HG03097 (cell line): Measurements from ENCODE around the gene ADAM8.

ENCODE experiments used
- ATAC-seq: cut with Tn5 transposase; IDR thresholded peaks from one replicate; pipeline ENCODE4 v1.9.1; 2021; ENCODE audit not compliant: unreplicated experiment, low FRiP score

ADAM8 gene

DNA sequence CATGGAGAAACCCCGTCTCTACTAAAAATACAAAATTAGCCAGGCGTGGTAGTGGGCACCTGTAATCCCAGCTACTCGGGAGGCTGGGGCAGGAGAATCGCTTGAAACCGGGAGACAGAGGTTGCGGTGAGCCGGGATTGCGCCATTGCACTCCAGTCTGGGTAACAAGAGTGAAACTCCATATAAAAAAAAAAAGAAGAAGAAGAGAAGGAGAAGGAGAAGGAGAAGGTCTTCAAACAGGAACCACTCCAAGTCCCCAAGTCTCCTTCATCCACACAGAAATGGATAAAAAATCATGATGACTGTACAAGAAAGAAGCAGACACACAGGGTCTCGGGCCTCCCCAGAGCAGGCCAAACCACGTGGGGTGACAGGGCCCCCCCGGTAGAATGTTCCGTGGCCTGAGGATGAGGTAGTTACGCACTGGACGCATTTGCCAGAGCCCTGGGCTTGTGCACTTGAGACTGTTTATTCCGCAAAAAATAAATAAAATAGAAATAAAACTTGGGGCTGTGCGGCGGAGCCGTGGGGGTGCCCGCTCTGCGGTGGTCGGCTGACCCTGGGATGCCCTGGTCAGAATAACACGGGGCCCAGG is 23.2 kb downstream of the ADAM8 start:
- ATAC-seq = no peak

- no peak for ATAC-seq
Observed at GRCh38 chr10:133252223-133252552, 24.5 kb downstream of the ADAM8 start.

DNA sequence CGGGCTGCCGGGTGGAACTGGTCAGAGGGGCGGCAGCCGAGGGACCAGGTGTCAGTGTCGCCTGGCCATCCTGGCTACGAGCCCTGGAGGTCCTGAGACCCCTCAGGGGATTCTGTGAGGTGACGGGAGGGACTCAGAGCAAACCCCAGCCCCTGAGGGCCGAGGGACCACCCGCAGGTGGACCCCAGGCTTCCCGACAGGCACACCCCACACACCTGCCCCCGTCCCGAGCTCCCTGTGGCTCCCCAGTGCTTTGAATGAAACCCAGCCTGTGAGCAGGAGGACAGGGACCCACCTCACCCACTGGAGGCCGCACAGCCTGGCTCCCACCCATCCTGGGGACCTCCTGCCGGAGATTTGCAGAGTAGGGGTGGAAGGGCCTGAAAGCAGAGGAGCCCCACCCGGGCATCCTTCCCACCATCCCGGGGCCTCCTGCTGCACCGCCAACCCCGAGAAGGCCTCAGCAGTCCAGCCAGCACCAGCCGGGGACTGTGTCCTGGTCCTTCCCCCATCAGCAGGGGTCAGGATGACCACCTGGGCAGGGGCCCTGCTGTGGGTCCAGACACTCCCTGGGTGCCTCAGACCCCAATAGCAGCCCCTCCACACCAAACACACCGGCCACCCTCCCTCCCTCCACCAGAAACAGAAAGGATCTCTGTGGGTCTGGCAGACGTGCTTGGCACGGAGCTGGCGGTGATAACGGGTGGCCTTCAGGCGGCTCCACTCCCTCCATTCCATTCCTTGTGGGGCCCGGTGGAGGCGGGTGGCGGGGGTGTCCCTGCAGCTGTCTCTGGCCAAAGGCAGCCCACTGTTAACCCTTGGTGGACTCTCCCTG is 25.1 kb downstream of the ADAM8 start:
- ATAC-seq = no peak

DNA sequence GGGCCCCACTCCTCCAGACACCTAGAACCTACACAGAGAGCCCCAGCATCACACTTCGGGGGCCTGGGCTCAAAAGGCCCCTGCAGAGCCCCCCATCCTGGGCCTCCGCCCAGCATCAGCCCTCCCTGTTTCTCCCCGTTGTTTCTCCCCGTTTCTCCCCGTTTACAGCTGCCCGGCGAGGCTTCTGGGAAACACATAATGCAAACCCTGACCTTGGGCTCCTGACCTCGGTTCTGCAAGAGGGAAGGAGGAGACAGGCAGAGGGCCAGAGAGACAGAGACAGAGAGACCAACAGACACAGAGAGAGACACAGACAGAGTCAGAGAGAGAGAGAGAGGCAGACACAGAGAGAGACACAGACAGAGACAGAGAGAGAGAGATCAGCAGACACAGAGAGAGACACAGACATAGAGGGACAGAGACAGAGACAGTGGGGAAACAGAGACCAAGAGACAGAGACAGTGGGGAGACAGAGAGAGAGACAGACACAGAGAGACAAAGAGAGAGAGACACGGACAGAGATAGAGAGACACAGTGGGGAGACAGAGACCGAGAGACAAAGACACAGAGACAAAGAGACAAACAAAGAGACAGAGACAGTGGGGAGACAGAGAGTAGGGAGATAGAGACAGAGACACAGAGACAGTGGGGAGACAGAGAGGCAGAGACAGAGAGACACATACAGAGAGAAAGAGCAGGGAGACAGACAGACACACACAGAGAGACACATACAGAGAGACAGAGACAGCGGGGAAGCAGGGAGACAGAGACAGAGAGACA is 26.5 kb downstream of the ADAM8 start:
- no peak for ATAC-seq

DNA sequence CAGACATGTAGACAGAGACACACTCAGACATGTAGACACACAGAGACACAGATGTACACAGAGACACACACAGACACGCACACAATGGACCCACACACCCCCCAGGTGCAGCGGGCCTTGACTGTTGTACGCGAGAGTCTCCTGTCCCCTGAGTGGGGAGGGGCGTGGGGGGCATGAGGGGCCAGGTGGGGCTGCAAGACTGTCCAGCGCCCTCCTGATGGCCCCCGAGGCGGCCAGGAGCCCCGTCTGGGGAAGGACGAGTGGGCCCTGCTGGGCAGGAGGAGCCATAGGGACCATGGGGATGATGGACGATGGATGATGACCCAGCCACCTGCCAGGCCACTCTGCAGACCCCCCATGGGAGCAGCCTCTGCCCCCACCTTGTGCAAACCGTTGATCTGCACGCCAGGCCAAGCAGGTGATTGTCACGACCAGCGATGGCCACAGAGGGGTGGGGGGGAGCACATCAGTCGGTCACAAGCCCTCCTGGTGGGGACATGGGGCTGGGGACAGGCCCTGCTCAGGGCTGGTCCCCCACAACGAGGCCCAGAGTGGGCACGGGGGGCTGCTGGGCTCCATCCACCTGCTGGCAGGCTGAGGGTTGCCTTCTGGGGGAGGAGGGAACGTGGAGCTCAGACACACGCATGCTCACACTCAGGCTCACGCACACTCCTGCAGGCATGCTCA is 27.4 kb downstream of the ADAM8 start:
- no peak for ATAC-seq

DNA sequence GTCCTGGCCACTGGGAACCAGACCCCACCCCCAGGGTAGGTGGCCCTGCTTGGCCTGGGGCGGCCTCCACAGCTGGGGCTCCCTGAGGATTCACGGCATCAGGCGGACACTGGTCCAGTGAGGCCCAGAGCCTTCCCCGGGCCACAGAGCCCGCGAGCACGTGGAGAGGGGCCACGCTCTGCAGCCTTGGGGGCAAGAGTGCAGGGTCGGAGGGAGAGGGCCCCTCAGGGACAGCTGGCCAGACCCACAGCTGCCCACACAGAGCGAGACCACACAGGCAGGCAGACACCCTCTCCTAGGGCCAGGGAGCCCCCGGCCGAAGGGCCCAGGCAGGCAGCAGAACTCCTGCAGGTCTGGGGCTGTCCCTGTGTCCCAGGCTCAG is 28.3 kb downstream of the ADAM8 start:
- ATAC-seq = no peak

- ATAC-seq = no peak
Observed at GRCh38 chr10:133247681-133248333, 28.9 kb downstream of the ADAM8 start.

GRCh38 chr10:133246236-133246626 is 30.4 kb downstream of the ADAM8 start:
- no peak for ATAC-seq

GRCh38 chr10:133245439-133246235 is 31.0 kb downstream of the ADAM8 start:
- no peak for ATAC-seq

DNA sequence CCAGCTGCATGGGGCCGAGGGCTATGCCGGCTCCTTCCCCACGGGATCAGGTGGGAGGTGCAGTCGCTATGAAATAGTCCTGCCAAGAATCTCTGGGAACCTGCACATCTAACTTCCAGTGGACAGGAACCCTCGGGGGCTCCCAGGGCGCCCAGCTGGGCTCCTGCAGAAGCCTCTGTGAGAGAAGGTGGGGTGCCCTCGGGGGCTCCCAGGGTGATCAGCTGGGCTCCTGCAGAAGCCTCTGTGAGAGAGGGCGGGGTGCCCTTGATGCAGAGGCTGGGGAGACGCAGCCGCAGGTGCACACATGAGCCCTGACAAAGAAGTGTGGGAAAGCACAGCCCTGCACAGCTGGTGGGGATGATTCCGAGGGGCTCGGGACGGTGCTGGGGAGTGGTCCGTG is 33.1 kb downstream of the ADAM8 start:
- ATAC-seq = no peak

DNA sequence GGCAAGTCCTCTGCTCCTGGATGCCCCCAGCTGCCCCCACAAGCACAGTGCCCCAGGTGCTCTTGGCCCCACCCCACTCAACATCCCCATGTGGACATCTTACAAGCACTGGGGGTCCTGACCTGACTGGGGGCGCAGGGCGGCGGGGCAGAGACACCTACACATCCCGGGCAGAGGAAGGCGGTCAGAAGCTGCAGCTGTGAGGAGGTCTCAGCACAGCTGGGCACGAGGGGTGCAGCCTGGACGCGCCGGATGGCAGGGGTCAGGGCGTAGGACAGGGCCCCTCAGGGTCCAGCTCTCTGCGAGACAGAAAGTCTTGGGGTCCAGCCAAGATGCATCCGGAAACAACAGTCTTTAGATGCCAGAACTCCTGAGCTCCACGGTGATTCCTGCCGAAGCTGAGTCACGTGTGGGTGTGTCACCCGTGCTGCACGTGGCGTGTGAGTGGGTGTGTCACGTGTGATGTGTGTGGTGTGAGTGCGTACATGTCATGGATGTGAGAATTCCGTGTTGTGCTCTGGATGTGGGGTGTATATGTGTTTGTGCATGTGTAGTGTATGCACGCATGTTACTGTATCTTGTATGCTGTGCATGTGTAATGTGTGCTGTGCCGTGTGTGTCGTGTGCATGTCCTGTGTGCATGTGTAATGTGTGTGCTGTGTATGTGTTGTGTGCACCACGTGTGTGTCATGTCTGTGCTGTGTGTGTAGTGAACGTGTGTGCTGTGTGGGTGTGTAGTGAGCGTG is 33.9 kb downstream of the ADAM8 start:
- ATAC-seq = no peak

DNA sequence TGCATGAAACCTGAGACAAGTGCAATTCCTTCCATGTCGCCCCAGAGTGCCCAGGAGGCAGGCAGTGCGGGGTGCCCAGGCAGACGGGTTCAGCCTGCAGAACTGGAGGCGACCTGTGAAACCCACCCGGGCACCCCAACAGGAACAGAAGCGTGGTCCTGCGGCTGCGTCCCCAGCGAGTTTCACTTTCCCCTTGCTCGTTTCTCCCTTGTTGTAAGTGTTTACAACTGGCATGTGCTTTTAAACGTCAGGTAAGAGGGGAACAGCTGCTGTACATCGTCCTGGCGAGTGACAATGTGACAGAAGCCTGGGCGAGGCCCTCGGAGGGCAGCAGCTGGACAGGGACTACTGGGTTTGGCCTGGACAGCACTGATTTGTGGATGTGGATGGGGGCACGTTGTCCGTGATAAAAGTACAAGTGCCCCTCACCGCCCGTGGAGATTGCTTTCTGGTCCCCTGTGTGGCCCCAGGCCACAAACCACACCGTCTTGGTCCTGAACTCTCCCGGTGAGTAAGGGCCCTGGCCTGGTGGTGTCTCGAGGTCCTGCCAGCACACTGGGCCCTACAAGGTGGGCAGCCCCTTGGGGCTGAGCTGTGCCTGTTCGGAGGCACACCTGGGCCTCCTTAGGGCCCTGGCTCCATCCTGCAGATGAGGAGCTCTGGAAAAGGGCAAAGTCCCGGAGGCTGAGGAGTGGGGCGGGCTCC is 35.0 kb downstream of the ADAM8 start:
- no peak for ATAC-seq

GRCh38 chr10:133239990-133240389 is 36.7 kb downstream of the ADAM8 start:
- ATAC-seq = no peak

- no peak for ATAC-seq
Observed at GRCh38 chr10:133238466-133238804, 38.2 kb downstream of the ADAM8 start.

GRCh38 chr10:133237588-133238465 is 38.8 kb downstream of the ADAM8 start, which contains the start of gene VENTX:
TSS of gene VENTX (plus strand) at chr10:133237855. CDS start at chr10:133237915, 60 bp downstream.
- no peak for ATAC-seq

DNA sequence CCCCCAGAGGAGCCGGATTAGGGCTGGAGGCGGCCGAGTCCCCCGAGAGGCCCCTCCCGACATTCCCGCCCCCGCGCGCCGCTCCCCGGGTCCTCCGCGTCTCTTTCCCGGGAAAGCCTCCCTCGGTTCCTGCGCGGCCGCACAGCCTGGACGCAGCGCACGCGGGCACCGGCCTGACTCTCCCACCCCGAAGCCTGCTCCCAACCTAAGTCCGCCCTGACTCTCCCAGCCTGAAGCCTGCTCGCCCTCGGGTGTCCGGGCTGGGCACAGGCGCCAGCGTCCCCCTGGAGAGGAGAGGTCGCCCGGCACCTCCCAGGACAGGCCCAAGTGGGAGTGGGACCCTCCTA is 39.5 kb downstream of the ADAM8 start:
- ATAC-seq = no peak

- no peak for ATAC-seq
Observed at GRCh38 chr10:133236401-133237240, 40.0 kb downstream of the ADAM8 start.
